IPS-18a (cell line): ENCODE results near the gene BICRA.

Source experiments
- H3K27ac ChIP-seq: one replicate; pipeline ENCODE4 v1.5.1; 2013; ENCODE audit warnings: low read length
- H3K27me3 ChIP-seq: one replicate; pipeline ENCODE4 v1.6.1; 2013; ENCODE audit warnings: mild to moderate bottlenecking, low read length; ENCODE audit not compliant: control insufficient read depth, insufficient read depth
- H3K36me3 ChIP-seq: one replicate; pipeline ENCODE4 v1.6.1; 2013; ENCODE audit warnings: low read depth, low read length; ENCODE audit not compliant: control insufficient read depth
- H3K4me1 ChIP-seq: one replicate; pipeline ENCODE4 v1.6.1; 2013; ENCODE audit warnings: low read depth, low read length; ENCODE audit not compliant: control insufficient read depth
- H3K4me3 ChIP-seq: one replicate; pipeline ENCODE4 v1.5.1; 2013; ENCODE audit warnings: low read length
- H3K9ac ChIP-seq: one replicate; pipeline ENCODE4 v1.6.1; 2013; ENCODE audit warnings: mild to moderate bottlenecking, low read length, moderate library complexity
- H3K9me3 ChIP-seq: one replicate; pipeline ENCODE4 v1.6.1; 2013; ENCODE audit warnings: low read depth, low read length; ENCODE audit not compliant: control insufficient read depth

Gene BICRA

GRCh38 chr19:47691090-47691489, 82.2 kb downstream of the BICRA start:
- Histone ChIP-seq H3K9ac (no peak overlapping the region), H3K27ac (no peak overlapping the region), H3K4me3 (no peak overlapping the region), H3K36me3 (peaks cover 9% of the 10 kb centered on the region), H3K27me3 (no peaks in the 10 kb centered on the region), H3K4me1 (no peaks in the 10 kb centered on the region), H3K9me3 (no peaks in the 10 kb centered on the region)

GRCh38 chr19:47691782-47692181, 82.8 kb downstream of the BICRA start:
- H3K4me3 ChIP-seq = no peak overlapping the region
- no peak overlapping the region for H3K27ac ChIP-seq
- H3K4me1 ChIP-seq = no peaks in the 10 kb centered on the region
- H3K36me3 ChIP-seq = peaks cover 9% of the 10 kb centered on the region
- no peak overlapping the region for H3K9ac ChIP-seq
- H3K9me3 ChIP-seq = no peaks in the 10 kb centered on the region
- no peaks in the 10 kb centered on the region for H3K27me3 ChIP-seq

DNA sequence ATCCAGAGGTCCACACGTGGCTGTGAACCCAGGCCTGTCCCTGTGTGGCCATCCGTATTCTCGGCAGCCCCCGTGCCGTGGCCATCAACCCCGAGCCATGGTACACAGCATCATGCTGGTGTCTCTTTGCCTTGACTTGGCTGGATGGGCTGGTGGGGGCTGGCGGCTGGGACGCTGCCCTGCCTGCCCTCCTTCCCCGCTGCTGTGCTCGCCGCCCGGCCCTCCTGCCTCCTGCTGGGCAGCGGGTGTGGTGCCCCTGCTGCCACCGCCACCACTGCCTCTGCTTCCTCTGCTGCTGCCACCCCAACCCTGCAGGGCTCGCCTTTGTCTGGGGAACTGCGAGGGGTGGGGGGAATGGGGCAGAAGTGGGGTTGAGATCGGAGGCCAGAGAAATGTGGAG, 84.6 kb downstream of the BICRA start:
- no peaks in the 10 kb centered on the region for H3K27me3 ChIP-seq
- H3K9me3 ChIP-seq = no peaks in the 10 kb centered on the region
- H3K9ac ChIP-seq = no peak overlapping the region
- no peak overlapping the region for H3K4me3 ChIP-seq
- no peak overlapping the region for H3K27ac ChIP-seq
- peaks cover 9% of the 10 kb centered on the region for H3K36me3 ChIP-seq
- no peaks in the 10 kb centered on the region for H3K4me1 ChIP-seq

DNA sequence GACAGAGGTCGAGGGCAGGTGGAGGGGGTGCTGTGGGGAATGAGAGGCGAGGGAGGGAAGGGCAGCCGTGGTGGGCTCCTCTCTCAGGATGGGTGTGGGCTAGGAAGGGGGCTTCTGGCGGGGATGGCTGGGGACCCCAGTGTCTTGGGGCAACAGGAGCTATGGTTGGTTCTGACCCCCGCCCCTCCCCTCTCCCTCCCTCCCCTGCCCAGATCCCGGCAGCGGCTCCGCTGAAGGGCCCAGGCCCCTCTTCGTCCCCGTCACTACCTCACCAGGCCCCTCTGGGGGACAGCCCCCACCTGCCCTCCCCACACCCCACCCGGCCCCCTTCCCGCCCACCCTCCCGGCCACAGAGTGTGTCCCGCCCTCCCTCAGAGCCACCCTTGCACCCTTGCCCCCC, 85.0 kb downstream of the BICRA start:
- Histone ChIP-seq H3K4me1 (no peaks in the 10 kb centered on the region), H3K9ac (no peak overlapping the region), H3K27me3 (no peaks in the 10 kb centered on the region), H3K9me3 (no peaks in the 10 kb centered on the region), H3K36me3 (peaks cover 9% of the 10 kb centered on the region), H3K27ac (no peak overlapping the region), H3K4me3 (no peak overlapping the region)

DNA sequence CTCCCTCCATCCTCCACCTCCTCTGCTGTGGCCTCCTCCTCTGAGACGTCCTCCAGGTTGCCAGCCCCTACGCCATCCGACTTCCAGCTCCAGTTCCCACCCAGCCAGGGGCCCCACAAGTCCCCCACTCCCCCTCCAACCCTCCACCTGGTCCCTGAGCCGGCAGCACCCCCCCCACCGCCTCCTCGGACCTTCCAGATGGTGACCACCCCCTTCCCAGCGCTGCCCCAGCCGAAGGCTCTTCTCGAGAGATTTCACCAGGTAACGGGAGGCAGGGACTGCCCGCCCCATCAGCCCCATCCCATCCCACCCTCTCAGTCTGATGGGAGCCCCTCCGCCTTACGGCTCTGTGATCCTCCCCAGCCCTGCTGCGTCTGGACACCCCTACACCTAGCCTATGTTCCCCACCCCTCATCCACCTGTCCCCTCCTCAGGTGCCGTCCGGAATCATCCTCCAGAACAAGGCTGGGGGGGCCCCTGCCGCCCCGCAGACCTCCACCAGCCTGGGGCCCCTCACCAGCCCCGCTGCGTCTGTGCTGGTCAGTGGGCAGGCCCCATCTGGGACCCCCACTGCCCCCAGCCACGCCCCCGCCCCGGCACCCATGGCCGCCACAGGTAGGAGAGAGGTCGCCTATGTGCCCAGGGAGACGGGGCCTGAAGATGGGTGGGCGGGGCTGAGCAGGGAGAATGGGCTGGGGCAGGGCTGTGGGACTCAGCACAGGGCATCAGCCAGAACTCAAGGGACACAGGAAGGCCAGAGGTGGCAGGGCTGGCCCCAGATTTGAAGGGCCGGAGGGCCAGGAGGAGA, 85.7 kb downstream of the BICRA start:
- H3K9ac ChIP-seq = no peak overlapping the region
- no peaks in the 10 kb centered on the region for H3K27me3 ChIP-seq
- no peaks in the 10 kb centered on the region for H3K9me3 ChIP-seq
- H3K4me1 ChIP-seq = no peaks in the 10 kb centered on the region
- peaks cover 9% of the 10 kb centered on the region for H3K36me3 ChIP-seq
- no peak overlapping the region for H3K27ac ChIP-seq
- no peak overlapping the region for H3K4me3 ChIP-seq

DNA sequence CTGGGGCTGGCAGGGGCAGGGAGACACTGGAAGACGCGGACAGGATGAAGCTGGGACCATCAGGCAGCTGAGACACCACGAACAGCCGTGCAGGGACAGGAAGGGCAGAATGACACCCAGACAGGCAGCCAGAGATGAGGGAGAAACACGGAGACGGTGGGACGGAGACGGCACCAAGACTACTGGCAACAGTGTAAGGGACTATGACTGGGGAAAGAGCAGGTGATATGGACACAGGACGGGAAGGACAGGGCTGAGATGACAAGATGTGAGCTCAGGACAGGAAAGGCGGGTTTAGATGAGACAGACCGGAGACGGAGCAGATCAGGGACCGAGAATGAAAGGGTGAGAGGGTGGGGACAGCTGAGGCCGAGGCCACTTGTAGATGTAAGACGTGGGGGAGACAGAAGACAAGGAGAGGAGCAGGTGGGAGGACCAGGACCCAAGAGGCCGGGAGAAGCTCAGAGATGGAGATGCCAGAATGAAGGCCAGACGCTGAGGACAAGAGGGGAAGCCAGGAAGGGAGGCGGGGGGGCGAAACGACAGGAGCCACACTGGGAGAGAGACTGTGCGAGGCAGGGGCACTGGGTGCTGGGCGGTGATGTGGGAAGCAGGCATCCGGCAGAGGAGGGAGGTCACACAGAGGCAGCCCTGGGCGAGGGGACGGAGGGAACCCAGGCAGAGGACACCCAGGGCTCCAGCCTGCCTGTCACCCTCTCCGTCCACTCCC, 86.8 kb downstream of the BICRA start:
- H3K9ac ChIP-seq = no peak overlapping the region
- H3K9me3 ChIP-seq = no peaks in the 10 kb centered on the region
- H3K4me3 ChIP-seq = no peak overlapping the region
- H3K36me3 ChIP-seq = peaks cover 9% of the 10 kb centered on the region
- no peak overlapping the region for H3K27ac ChIP-seq
- no peaks in the 10 kb centered on the region for H3K4me1 ChIP-seq
- H3K27me3 ChIP-seq = no peaks in the 10 kb centered on the region

- no peak overlapping the region for H3K27ac ChIP-seq
- no peaks in the 10 kb centered on the region for H3K4me1 ChIP-seq
- H3K4me3 ChIP-seq = no peak overlapping the region
- H3K36me3 ChIP-seq = peaks cover 8% of the 10 kb centered on the region
- H3K27me3 ChIP-seq = no peaks in the 10 kb centered on the region
- no peak overlapping the region for H3K9ac ChIP-seq
- no peaks in the 10 kb centered on the region for H3K9me3 ChIP-seq
These were observed 87.7 kb downstream of the BICRA start for GRCh38 chr19:47696635-47697034.

DNA sequence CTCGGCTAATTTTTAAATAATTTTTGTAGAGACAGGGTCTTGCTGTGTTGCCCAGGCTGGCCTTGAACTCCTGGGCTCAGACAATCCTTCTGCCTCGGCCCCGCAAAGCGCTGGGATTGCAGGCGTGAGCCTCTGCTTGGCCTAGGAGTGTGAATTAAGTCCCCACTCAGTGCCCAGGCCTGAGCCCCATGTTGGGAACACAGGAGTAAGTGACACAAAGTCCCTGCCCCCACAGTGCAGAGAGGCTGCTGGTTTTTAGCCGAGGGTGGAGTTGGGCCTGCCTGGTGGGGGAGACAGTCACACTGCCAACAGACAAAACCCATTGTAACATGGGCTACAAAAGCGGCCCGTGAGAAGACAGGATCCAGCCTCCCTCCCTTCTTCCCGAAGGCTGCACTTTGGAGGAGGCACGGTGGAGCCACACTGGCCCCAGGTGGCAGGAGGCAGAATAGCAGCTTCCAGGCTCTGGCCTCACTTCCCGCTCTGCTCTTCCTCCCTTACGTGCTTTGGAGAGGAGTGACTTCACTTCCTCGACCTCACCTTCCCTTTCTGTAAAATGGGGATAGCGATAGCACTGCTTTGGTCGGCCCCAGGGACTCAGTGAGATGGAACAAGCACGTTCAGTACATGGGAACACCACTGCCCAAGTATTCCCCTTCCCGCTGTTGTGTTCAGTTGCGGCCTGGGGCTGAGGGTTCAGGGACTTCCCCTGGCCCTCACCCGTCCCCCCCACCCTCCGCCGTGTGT, 89.1 kb downstream of the BICRA start:
- Histone ChIP-seq H3K9ac (no peak overlapping the region), H3K4me3 (no peak overlapping the region), H3K27me3 (no peaks in the 10 kb centered on the region), H3K4me1 (no peaks in the 10 kb centered on the region), H3K27ac (no peak overlapping the region), H3K36me3 (peaks cover 4% of the 10 kb centered on the region), H3K9me3 (no peaks in the 10 kb centered on the region)

- Histone ChIP-seq H3K9ac (no peak overlapping the region), H3K4me1 (no peaks in the 10 kb centered on the region), H3K4me3 (no peak overlapping the region), H3K27me3 (no peaks in the 10 kb centered on the region), H3K27ac (no peak overlapping the region), H3K9me3 (no peaks in the 10 kb centered on the region), H3K36me3 (peaks cover 6% of the 10 kb centered on the region)
These were observed 89.9 kb downstream of the BICRA start for GRCh38 chr19:47698631-47699359.

DNA sequence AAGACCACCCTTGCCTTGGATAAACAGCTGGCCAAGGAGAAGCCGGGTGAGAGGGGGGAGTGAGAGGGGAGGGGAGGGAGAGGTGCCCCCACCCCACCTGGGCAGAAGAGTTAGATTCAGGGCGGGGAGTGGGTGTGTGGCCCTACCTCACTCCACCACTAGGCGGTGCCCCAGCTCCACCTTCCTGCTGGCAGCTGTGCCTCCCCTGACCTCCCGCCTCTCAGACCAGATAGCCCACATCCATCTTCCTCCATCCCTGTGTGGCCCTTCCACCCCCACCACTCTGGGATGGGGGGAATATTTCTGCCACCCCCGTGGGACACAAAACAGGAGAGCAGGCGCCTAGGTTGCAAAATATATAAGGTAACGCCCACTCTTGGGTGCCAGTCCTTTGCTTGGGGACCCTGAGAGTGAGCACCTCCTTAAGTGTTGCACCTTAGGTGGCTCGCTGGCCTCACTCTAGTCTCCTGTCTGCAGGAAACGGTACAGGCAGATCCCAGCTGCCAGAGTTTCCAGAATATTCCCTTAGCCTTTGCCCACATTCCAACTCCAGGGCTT, 90.5 kb downstream of the BICRA start:
- H3K9ac ChIP-seq = no peak overlapping the region
- no peak overlapping the region for H3K4me3 ChIP-seq
- H3K27me3 ChIP-seq = no peaks in the 10 kb centered on the region
- H3K36me3 ChIP-seq = peaks cover 8% of the 10 kb centered on the region
- H3K4me1 ChIP-seq = no peaks in the 10 kb centered on the region
- no peak overlapping the region for H3K27ac ChIP-seq
- H3K9me3 ChIP-seq = no peaks in the 10 kb centered on the region
